HepG2 (cell line): Measurements from ENCODE around the gene RETREG2. TPM values are rescaled to one million over a fixed set of nuclear protein-coding genes. Genes with fewer than 3 reads are reported as not detected.

Experiments used
- FOSL1 ChIP-seq: sonication (generic); formaldehyde crosslinking; IDR thresholded peaks from 2 replicates; pipeline ENCODE4 v1.9.0; 2021; ENCODE audit warnings: missing genetic modification reagents, borderline replicate concordance
- POGZ ChIP-seq: sonication (generic); formaldehyde crosslinking; IDR thresholded peaks from 2 replicates; pipeline ENCODE4 v1.4.0; 2020; ENCODE audit warnings: mild to moderate bottlenecking, missing genetic modification reagents
- STAT5B ChIP-seq: sonication (generic); formaldehyde crosslinking; IDR thresholded peaks from 2 replicates; pipeline ENCODE4 v1.4.0; 2020; ENCODE audit warnings: missing genetic modification reagents
- ZIK1 ChIP-seq: sonication (generic); formaldehyde crosslinking; IDR thresholded peaks from 2 replicates; pipeline ENCODE4 v1.5.0; 2020; ENCODE audit warnings: mild to moderate bottlenecking, low read depth, missing genetic modification reagents, borderline replicate concordance
- ZSCAN25 ChIP-seq: sonication (generic); formaldehyde crosslinking; IDR thresholded peaks from 2 replicates; pipeline ENCODE4 v1.8.0; 2022; ENCODE audit warnings: mild to moderate bottlenecking, missing genetic modification reagents
- polyA plus RNA-seq, 8 experiments: library from polyadenylated mRNA; depleted of rRNA in 3 of 8; stranded (reverse) in 7 of 8; unstranded in 1 of 8; fragments of >200 nt; fragmentation: Illumina TruSeq in 4 of 8; extraction: Trizol in 4 of 8; gene quantifications; 2 replicates each; pipeline versions ENCODE4 v1.2.1 to v1.2.3, GENCODE V29; 2011 to 2016; ENCODE audit warnings: low read depth in 4 of 8, missing spikeins in 1 of 8, mixed read lengths in 1 of 8; ENCODE audit not compliant: insufficient read depth in 1 of 8
- total RNA-seq, 5 experiments: library from RNA; depleted of rRNA; stranded (reverse); fragments of >200 nt; fragmentation: Illumina TruSeq; extraction: Trizol; gene quantifications; 2 replicates each; pipeline ENCODE4 v1.2.3, GENCODE V29; 2016; ENCODE audit warnings: low read depth in 1 of 5
- TF ChIP-seq, protein P1 (sequence below): sonication (generic); formaldehyde crosslinking; IDR thresholded peaks from 2 replicates; pipeline ENCODE4 v1.4.0; 2020; ENCODE audit warnings: low read depth, missing genetic modification reagents
- TF ChIP-seq, protein P2 (sequence below): sonication (generic); formaldehyde crosslinking; IDR thresholded peaks from 2 replicates; pipeline ENCODE4 v1.9.0; 2021; ENCODE audit warnings: mild to moderate bottlenecking, missing genetic modification reagents

Gene RETREG2
- total and polyA plus RNA-seq, 2 of the 13 experiments (the other 11 are each of a cell fraction or from before 2014, with no cell fraction given) = 86.0 to 134 TPM

DNA sequence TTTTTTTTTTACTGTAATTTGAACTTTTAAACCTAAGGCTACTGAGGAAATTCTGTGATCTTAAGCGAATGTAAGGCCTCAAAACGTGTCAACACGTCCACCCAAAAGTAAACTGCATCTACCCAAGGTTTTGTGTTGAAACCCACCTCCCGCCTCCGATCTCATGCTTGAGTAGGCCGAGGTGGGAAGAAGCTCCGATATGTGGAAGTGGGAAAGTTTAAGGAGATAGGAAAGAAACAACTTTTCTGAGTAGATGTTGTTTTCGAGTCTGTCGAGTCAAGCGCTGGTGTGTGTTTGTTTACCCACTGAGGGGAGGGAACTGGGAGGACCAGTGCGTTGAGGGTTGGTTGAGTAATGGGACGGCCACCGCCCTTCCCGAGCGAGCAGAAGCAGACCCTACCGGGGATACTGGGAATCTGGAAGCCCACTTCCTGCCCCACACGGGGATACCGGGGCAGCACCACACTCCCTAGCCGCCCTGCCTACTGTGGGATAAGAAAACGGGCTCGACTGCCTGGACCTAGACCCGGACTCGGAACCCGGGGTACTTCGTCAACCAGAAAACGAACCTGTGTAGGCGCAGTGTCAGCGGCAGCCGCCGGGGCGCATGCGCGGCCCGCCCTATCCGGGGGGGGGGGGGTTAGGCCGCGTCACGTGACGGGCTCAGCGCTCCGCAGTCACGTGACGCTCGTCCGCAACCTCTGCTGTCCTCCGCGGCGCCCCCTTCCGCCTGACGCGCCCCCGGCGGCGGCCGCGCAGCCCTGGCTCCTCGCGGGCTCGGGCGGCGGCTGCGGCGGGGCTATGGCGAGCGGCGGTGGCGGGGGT, at the start of gene RETREG2 (continued):
- TF ChIP-seq, protein P1, sequence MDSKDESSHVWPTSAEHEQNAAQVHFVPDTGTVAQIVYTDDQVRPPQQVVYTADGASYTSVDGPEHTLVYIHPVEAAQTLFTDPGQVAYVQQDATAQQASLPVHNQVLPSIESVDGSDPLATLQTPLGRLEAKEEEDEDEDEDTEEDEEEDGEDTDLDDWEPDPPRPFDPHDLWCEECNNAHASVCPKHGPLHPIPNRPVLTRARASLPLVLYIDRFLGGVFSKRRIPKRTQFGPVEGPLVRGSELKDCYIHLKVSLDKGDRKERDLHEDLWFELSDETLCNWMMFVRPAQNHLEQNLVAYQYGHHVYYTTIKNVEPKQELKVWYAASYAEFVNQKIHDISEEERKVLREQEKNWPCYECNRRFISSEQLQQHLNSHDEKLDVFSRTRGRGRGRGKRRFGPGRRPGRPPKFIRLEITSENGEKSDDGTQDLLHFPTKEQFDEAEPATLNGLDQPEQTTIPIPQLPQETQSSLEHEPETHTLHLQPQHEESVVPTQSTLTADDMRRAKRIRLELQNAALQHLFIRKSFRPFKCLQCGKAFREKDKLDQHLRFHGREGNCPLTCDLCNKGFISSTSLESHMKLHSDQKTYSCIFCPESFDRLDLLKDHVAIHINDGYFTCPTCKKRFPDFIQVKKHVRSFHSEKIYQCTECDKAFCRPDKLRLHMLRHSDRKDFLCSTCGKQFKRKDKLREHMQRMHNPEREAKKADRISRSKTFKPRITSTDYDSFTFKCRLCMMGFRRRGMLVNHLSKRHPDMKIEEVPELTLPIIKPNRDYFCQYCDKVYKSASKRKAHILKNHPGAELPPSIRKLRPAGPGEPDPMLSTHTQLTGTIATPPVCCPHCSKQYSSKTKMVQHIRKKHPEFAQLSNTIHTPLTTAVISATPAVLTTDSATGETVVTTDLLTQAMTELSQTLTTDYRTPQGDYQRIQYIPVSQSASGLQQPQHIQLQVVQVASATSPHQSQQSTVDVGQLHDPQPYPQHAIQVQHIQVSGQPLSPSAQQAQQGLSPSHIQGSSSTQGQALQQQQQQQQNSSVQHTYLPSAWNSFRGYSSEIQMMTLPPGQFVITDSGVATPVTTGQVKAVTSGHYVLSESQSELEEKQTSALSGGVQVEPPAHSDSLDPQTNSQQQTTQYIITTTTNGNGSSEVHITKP = no peak
- TF ChIP-seq ZSCAN25 (CRISPR knock-in tag) (no peak), STAT5B (CRISPR knock-in tag) (no peak), POGZ (peak; percentile 78), FOSL1 (CRISPR knock-in tag) (no peak), ZIK1 (CRISPR knock-in tag) (peak; percentile 90)
- TF ChIP-seq, protein P2, sequence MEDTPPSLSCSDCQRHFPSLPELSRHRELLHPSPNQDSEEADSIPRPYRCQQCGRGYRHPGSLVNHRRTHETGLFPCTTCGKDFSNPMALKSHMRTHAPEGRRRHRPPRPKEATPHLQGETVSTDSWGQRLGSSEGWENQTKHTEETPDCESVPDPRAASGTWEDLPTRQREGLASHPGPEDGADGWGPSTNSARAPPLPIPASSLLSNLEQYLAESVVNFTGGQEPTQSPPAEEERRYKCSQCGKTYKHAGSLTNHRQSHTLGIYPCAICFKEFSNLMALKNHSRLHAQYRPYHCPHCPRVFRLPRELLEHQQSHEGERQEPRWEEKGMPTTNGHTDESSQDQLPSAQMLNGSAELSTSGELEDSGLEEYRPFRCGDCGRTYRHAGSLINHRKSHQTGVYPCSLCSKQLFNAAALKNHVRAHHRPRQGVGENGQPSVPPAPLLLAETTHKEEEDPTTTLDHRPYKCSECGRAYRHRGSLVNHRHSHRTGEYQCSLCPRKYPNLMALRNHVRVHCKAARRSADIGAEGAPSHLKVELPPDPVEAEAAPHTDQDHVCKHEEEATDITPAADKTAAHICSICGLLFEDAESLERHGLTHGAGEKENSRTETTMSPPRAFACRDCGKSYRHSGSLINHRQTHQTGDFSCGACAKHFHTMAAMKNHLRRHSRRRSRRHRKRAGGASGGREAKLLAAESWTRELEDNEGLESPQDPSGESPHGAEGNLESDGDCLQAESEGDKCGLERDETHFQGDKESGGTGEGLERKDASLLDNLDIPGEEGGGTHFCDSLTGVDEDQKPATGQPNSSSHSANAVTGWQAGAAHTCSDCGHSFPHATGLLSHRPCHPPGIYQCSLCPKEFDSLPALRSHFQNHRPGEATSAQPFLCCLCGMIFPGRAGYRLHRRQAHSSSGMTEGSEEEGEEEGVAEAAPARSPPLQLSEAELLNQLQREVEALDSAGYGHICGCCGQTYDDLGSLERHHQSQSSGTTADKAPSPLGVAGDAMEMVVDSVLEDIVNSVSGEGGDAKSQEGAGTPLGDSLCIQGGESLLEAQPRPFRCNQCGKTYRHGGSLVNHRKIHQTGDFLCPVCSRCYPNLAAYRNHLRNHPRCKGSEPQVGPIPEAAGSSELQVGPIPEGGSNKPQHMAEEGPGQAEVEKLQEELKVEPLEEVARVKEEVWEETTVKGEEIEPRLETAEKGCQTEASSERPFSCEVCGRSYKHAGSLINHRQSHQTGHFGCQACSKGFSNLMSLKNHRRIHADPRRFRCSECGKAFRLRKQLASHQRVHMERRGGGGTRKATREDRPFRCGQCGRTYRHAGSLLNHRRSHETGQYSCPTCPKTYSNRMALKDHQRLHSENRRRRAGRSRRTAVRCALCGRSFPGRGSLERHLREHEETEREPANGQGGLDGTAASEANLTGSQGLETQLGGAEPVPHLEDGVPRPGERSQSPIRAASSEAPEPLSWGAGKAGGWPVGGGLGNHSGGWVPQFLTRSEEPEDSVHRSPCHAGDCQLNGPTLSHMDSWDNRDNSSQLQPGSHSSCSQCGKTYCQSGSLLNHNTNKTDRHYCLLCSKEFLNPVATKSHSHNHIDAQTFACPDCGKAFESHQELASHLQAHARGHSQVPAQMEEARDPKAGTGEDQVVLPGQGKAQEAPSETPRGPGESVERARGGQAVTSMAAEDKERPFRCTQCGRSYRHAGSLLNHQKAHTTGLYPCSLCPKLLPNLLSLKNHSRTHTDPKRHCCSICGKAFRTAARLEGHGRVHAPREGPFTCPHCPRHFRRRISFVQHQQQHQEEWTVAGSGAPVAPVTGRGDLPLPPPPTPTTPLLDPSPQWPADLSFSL (CRISPR knock-in tag) = no peak
